Activated naive CD4-positive, alpha-beta T cell treated with anti-CD3 and anti-CD28 coated beads for 36 hours (primary cell): ENCODE measurements around the gene P2RY6. TPM values are rescaled to one million over a fixed set of nuclear protein-coding genes. Genes with fewer than 3 reads are reported as not detected.
"Not testable (repeated sequence)": the region's sequence is repeated elsewhere in the genome, so short reads cannot be mapped to it uniquely, and the experiment has no call there.

Experiments used
- CTCF ChIA-PET: fragments of 350-600 bp; sonication (Branson Sonifier 250); formaldehyde crosslinking; loops from one replicate; lab custom pipeline; 2021; ENCODE audit warnings: antibody characterized with exemption; lab: Charles Lee
- DNase-seq: peaks from one replicate; pipeline ENCODE4 v3.0.0-alpha.2; 2020
- H3K27ac Mint-ChIP-seq: one replicate; pipeline ENCODE4 v1.8.0; 2021; ENCODE audit warnings: mild to moderate bottlenecking, mixed read lengths
- H3K27me3 Mint-ChIP-seq: one replicate; pipeline ENCODE4 v1.8.0; 2021; ENCODE audit warnings: low read depth, mixed read lengths
- H3K36me3 Mint-ChIP-seq: one replicate; pipeline ENCODE4 v1.8.0; 2021; ENCODE audit warnings: low read depth, mixed read lengths
- H3K4me1 Mint-ChIP-seq: one replicate; pipeline ENCODE4 v1.8.0; 2021; ENCODE audit warnings: low read depth, mixed read lengths
- H3K4me3 Mint-ChIP-seq: one replicate; pipeline ENCODE4 v1.8.0; 2021; ENCODE audit warnings: mild to moderate bottlenecking, moderate library complexity, mixed read lengths
- H3K9me3 Mint-ChIP-seq: one replicate; pipeline ENCODE4 v1.8.0; 2021; ENCODE audit warnings: mixed read lengths
- intact Hi-C: fragments of 100-400 bp; cut with micrococcal nuclease; formaldehyde crosslinking; loops from one replicate; pipeline ENCODE4 v1.15.1; 2023
- total RNA-seq, 2 experiments: library from RNA; stranded (reverse); gene quantifications; one replicate each; pipeline ENCODE4 v1.2.3, GENCODE V29; 2021

Gene P2RY6
- total RNA-seq, 2 experiments from 2014 or later, result not detected

DNA sequence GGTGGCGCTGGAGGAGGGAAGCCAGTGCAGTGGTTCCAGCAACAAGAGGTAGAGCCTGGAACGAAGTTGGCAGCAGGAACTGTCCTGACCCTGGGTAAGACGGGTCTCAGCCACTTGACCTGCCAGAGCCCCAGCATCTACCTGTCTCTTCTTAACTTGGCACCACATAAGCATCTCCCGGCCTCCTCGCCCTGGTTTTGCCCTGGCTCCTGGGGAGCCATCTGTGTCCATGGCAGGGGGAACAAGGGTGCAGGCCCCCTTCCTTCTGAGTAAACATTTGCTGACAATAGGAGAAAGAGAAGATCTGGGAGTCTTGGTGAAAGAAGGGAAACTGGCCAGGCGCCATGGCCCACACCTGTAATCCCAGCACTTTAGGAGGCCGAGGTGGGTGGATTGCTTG is 41.2 kb upstream of the P2RY6 start:
- CTCF ChIA-PET, result no interaction called here
- no peak overlapping the region for H3K4me3 Mint-ChIP-seq
- no peak for DNase-seq
- H3K9me3 Mint-ChIP-seq, result no peaks in the 10 kb centered on the region
- no peaks in the 10 kb centered on the region for H3K27me3 Mint-ChIP-seq
- intact Hi-C loops, result no loop called here
- H3K4me1 Mint-ChIP-seq, result no peaks in the 10 kb centered on the region
- no peaks in the 10 kb centered on the region for H3K36me3 Mint-ChIP-seq
- H3K27ac Mint-ChIP-seq, result no peak overlapping the region

- H3K4me3 Mint-ChIP-seq, H3K27ac Mint-ChIP-seq, intact Hi-C loops, H3K4me1 Mint-ChIP-seq, DNase-seq, H3K36me3 Mint-ChIP-seq, H3K27me3 Mint-ChIP-seq, H3K9me3 Mint-ChIP-seq: not testable (repeated sequence)
- CTCF ChIA-PET, result interaction anchor here (0.7 to 1.7 kb wide), 4 partner anchors 12 to 75 kb away, joined by 3 to 9 read pairs (median 5); no protein-coding TSS in a partner anchor
Measured at GRCh38 chr11:73232487-73232886, 39.7 kb upstream of the P2RY6 start.

DNA sequence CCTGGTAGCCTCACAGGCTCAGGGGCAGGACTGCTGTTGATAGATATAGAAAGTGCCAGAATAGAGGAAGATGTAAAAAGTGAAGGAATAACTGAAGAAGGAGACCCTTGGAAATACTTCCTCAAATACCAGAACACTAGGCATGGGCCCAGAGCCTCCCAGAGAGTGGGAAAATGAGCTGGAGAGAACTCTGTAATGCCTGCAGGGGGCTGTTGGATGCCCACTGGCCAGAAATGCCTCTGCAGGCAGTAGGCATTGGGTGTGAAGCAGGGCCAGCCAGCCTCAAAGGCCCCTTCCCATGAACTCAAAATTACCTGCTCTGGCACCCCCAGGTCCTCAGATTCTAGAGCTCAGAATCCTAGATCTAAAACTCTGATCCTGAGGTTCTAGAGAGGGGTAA is 38.9 kb upstream of the P2RY6 start:
- intact Hi-C loops, result no loop called here
- Mint-ChIP-seq H3K9me3 (no peaks in the 10 kb centered on the region), H3K36me3 (no peaks in the 10 kb centered on the region), H3K4me1 (no peaks in the 10 kb centered on the region), H3K4me3 (no peak overlapping the region), H3K27me3 (no peaks in the 10 kb centered on the region), H3K27ac (no peak overlapping the region)
- CTCF ChIA-PET, result interaction anchor here (0.6 to 1.7 kb wide), 5 partner anchors 11 to 311 kb away, joined by 3 to 9 read pairs (median 4); no protein-coding TSS in a partner anchor
- no peak for DNase-seq

DNA sequence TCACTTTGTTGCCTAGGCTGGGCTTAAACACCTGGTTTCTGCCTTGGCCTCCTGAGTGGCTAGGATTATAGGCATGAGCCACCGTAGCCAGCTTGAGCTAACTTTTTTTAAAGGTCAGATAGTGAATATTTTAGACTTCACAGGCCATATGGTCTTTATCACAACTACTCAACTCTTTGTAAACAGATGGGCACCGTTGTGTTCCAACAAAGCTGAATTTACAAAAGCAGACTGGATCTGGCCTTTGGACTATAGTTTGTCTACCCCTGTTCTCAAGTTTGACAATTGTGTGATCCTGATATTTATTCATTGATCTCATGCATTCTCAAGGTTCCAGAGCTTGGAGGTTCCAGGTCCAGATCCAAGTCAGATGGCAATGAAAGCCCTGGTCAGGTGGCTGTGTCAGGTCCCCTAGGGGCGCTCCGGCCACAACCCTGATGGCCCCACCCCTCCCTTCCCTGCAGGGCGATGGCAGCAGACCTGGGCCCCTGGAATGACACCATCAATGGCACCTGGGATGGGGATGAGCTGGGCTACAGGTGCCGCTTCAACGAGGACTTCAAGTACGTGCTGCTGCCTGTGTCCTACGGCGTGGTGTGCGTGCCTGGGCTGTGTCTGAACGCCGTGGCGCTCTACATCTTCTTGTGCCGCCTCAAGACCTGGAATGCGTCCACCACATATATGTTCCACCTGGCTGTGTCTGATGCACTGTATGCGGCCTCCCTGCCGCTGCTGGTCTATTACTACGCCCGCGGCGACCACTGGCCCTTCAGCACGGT is 38.3 kb upstream of the P2RY6 start:
- Mint-ChIP-seq H3K9me3 (no peaks in the 10 kb centered on the region), H3K36me3 (no peaks in the 10 kb centered on the region), H3K27me3 (no peaks in the 10 kb centered on the region), H3K27ac (no peak overlapping the region), H3K4me3 (no peak overlapping the region), H3K4me1 (no peaks in the 10 kb centered on the region)
- CTCF ChIA-PET, result interaction anchor here (1.4 to 1.7 kb wide), 2 partner anchors 10 to 61 kb away, joined by 6 to 9 read pairs; no protein-coding TSS in a partner anchor
- DNase-seq, result no peak
- intact Hi-C loops, result no loop called here

DNA sequence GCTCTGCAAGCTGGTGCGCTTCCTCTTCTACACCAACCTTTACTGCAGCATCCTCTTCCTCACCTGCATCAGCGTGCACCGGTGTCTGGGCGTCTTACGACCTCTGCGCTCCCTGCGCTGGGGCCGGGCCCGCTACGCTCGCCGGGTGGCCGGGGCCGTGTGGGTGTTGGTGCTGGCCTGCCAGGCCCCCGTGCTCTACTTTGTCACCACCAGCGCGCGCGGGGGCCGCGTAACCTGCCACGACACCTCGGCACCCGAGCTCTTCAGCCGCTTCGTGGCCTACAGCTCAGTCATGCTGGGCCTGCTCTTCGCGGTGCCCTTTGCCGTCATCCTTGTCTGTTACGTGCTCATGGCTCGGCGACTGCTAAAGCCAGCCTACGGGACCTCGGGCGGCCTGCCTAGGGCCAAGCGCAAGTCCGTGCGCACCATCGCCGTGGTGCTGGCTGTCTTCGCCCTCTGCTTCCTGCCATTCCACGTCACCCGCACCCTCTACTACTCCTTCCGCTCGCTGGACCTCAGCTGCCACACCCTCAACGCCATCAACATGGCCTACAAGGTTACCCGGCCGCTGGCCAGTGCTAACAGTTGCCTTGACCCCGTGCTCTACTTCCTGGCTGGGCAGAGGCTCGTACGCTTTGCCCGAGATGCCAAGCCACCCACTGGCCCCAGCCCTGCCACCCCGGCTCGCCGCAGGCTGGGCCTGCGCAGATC is 37.5 kb upstream of the P2RY6 start:
- no peak overlapping the region for H3K27ac Mint-ChIP-seq

DNA sequence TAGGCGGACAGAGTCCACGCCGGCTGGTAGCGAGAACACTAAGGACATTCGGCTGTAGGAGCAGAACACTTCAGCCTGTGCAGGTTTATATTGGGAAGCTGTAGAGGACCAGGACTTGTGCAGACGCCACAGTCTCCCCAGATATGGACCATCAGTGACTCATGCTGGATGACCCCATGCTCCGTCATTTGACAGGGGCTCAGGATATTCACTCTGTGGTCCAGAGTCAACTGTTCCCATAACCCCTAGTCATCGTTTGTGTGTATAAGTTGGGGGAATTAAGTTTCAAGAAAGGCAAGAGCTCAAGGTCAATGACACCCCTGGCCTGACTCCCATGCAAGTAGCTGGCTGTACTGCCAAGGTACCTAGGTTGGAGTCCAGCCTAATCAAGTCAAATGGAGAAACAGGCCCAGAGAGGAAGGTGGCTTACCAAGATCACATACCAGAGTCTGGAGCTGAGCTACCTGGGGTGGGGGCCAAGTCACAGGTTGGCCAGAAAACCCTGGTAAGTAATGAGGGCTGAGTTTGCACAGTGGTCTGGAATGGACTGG is 36.8 kb upstream of the P2RY6 start:
- no peak for DNase-seq
- Mint-ChIP-seq H3K27ac (no peak overlapping the region), H3K4me3 (no peak overlapping the region), H3K36me3 (no peaks in the 10 kb centered on the region), H3K4me1 (no peaks in the 10 kb centered on the region), H3K27me3 (no peaks in the 10 kb centered on the region), H3K9me3 (no peaks in the 10 kb centered on the region)
- CTCF ChIA-PET, result interaction anchor here (1.4 to 2.1 kb wide), 2 partner anchors 49 to 379 kb away, joined by 3 to 9 read pairs; no protein-coding TSS in a partner anchor
- intact Hi-C loops, result no loop called here

More for the DNA sequence above, 37.5 kb upstream of the P2RY6 start:
- Mint-ChIP-seq H3K4me3 (no peak overlapping the region), H3K36me3 (no peaks in the 10 kb centered on the region), H3K27me3 (no peaks in the 10 kb centered on the region), H3K4me1 (no peaks in the 10 kb centered on the region), H3K9me3 (no peaks in the 10 kb centered on the region)
- CTCF ChIA-PET, result interaction anchor here (1.4 to 1.7 kb wide), 2 partner anchors 60 to 379 kb away, joined by 3 to 9 read pairs; no protein-coding TSS in a partner anchor
- DNase-seq, result no peak
- intact Hi-C loops, result no loop called here

DNA sequence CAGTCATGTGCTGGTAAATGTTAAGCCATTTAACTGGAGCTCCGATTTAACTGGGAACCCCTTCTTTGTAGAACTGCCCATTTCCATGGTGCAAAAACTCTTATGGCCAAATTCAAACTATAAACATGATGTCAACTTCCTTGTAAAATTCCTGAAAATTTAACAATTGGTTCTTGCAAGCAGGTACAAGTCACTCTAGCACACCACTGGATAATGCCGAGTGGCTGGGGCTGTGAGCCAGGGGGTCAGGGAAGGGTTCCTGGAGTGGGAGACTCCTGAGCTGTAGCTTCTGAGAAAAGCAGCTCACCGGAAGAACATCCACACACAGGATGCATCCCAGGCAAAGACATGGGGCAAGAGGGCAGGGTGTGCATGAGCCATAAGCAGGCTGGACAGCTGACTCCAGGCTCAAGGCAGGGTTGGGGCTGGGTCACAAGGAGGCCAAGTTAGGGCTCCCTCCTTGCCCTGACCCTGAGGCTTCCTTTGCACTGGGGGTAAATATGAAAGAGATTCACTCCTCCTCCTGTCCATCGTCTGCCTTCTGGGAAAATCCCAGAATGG is 35.9 kb upstream of the P2RY6 start:
- intact Hi-C loops, result no loop called here
- Mint-ChIP-seq H3K36me3 (no peaks in the 10 kb centered on the region), H3K27ac (no peak overlapping the region), H3K9me3 (no peaks in the 10 kb centered on the region), H3K4me1 (no peaks in the 10 kb centered on the region), H3K27me3 (no peaks in the 10 kb centered on the region), H3K4me3 (no peak overlapping the region)
- no peak for DNase-seq
- CTCF ChIA-PET, result interaction anchor here (0.7 to 2.1 kb wide), 10 partner anchors 9 to 380 kb away, joined by 3 to 9 read pairs (median 4); no protein-coding TSS in a partner anchor

DNA sequence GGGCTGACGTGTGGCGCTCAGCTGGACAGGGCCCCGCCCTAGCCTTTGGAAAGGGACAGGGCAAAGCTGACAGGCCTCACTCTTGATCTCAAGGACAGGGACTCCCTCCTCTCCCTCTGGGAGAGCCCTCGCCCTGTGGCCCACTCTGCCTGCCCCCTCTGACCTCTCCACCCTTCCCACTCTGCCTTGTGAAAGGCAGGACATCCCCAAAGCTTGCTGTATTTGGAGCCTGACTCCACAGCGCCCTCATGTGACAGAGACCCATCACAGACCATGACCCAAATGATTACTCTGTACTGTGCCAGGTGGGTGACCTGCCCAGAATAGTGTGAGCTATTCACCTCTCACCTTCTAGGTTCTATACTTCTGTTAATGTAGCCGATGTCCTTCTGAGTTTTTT is 35.3 kb upstream of the P2RY6 start:
- intact Hi-C loops, result loop anchor here (1.0 kb wide), 1 partner anchor 52 kb away; no protein-coding TSS in a partner anchor
- DNase-seq, result peak; percentile 70
- no peak overlapping the region for H3K27ac Mint-ChIP-seq
- H3K4me1 Mint-ChIP-seq, result no peaks in the 10 kb centered on the region
- H3K4me3 Mint-ChIP-seq, result no peak overlapping the region
- no peaks in the 10 kb centered on the region for H3K9me3 Mint-ChIP-seq
- no peaks in the 10 kb centered on the region for H3K27me3 Mint-ChIP-seq
- no peaks in the 10 kb centered on the region for H3K36me3 Mint-ChIP-seq
- CTCF ChIA-PET, result interaction anchor here (0.7 to 2.1 kb wide), 9 partner anchors 9 to 59 kb away, joined by 3 to 9 read pairs (median 4); no protein-coding TSS in a partner anchor

- H3K9me3 Mint-ChIP-seq, result no peaks in the 10 kb centered on the region
Measured at GRCh38 chr11:73237471-73238290, 34.5 kb upstream of the P2RY6 start.

GRCh38 chr11:73239111-73239521 is 33.0 kb upstream of the P2RY6 start:
- intact Hi-C loops, result no loop called here
- Mint-ChIP-seq H3K4me3 (no peak overlapping the region), H3K9me3 (no peaks in the 10 kb centered on the region), H3K36me3 (no peaks in the 10 kb centered on the region), H3K27me3 (no peaks in the 10 kb centered on the region), H3K27ac (no peak overlapping the region), H3K4me1 (no peaks in the 10 kb centered on the region)
- DNase-seq, result no peak
- CTCF ChIA-PET, result no interaction called here

More at GRCh38 chr11:73237471-73238290, 34.5 kb upstream of the P2RY6 start:
- Mint-ChIP-seq H3K4me3 (no peak overlapping the region), H3K4me1 (no peaks in the 10 kb centered on the region), H3K36me3 (no peaks in the 10 kb centered on the region), H3K27me3 (no peaks in the 10 kb centered on the region), H3K27ac (no peak overlapping the region)
- DNase-seq, result no peak
- intact Hi-C loops, result loop anchor here (1.0 kb wide), 1 partner anchor 52 kb away; no protein-coding TSS in a partner anchor
- CTCF ChIA-PET, result interaction anchor here (1.2 to 2.1 kb wide), 4 partner anchors 10 to 60 kb away, joined by 3 to 9 read pairs (median 4); no protein-coding TSS in a partner anchor

- Mint-ChIP-seq H3K27me3 (no peaks in the 10 kb centered on the region), H3K9me3 (no peaks in the 10 kb centered on the region), H3K36me3 (no peaks in the 10 kb centered on the region), H3K4me1 (no peaks in the 10 kb centered on the region), H3K27ac (no peak overlapping the region), H3K4me3 (no peak overlapping the region)
- intact Hi-C loops, result loop anchor here (5.0 kb wide), 1 partner anchor 517 kb away; no protein-coding TSS in a partner anchor
- DNase-seq, result no peak
- CTCF ChIA-PET, result no interaction called here
Measured at GRCh38 chr11:73239571-73240189, 32.5 kb upstream of the P2RY6 start.
